Liver (tissue), 9 donors: ENCODE data around the gene NBPF4. TPM values are rescaled to one million over a fixed set of nuclear protein-coding genes. Genes with fewer than 3 reads are reported as not detected.

Experiments used
- DNase-seq: peaks from one replicate; pipeline ENCODE4 v3.0.0-alpha.2; 2017; ENCODE audit warnings: low spot score
- H3K27ac ChIP-seq, 2 donors: one replicate each; pipeline ENCODE4 v1.7.0; 2013; ENCODE audit warnings: inconsistent platforms in 2 of 2, low read length in 2 of 2, control low read depth in 1 of 2, low read depth in 1 of 2, mild to moderate bottlenecking in 1 of 2
- H3K27me3 ChIP-seq, 4 donors: one replicate each; pipeline versions ENCODE4 v1.6.1 to v1.7.0; 2013; ENCODE audit warnings: low read length in 3 of 4, inconsistent platforms in 1 of 4, mild to moderate bottlenecking in 1 of 4, moderate library complexity in 1 of 4; ENCODE audit not compliant: control insufficient read depth in 4 of 4, insufficient read depth in 4 of 4
- H3K36me3 ChIP-seq, 4 donors: one replicate each; pipeline versions ENCODE4 v1.6.1 to v1.7.0; 2013; ENCODE audit warnings: low read length in 3 of 4, mild to moderate bottlenecking in 3 of 4, low read depth in 1 of 4, moderate library complexity in 1 of 4; ENCODE audit not compliant: control insufficient read depth in 4 of 4, insufficient read depth in 3 of 4
- H3K4me1 ChIP-seq, 4 donors: one replicate each; pipeline versions ENCODE4 v1.6.1 to v1.7.0; 2013; ENCODE audit warnings: low read length in 3 of 4, mild to moderate bottlenecking in 3 of 4, moderate library complexity in 1 of 4; ENCODE audit not compliant: control insufficient read depth in 4 of 4, insufficient read depth in 4 of 4
- H3K4me3 ChIP-seq, 3 donors: one replicate each; pipeline versions ENCODE4 v1.6.1 to v1.7.0; 2013; ENCODE audit warnings: low read length in 3 of 3, control low read depth in 1 of 3, low read depth in 1 of 3, mild to moderate bottlenecking in 1 of 3
- H3K9ac ChIP-seq, 2 donors: one replicate each; pipeline ENCODE4 v1.7.0; 2013; ENCODE audit warnings: low read length in 2 of 2, mild to moderate bottlenecking in 2 of 2, moderate library complexity in 2 of 2, control low read depth in 1 of 2, low read depth in 1 of 2
- H3K9me3 ChIP-seq, 4 donors: one replicate each; pipeline versions ENCODE4 v1.6.1 to v1.7.0; 2013; ENCODE audit warnings: low read length in 3 of 4; ENCODE audit not compliant: control insufficient read depth in 4 of 4
- EGR1 ChIP-seq, 2 donors: IDR thresholded peaks; 2 replicates each; pipeline ENCODE4 v1.6.1; 2016 to 2018; ENCODE audit warnings: antibody characterized with exemption in 2 of 2, low read depth in 2 of 2
- FOXA1 ChIP-seq: IDR thresholded peaks from 2 replicates; pipeline ENCODE4 v1.6.1; 2016; ENCODE audit warnings: antibody characterized with exemption
- FOXA2 ChIP-seq: IDR thresholded peaks from 2 replicates; pipeline ENCODE4 v1.6.1; 2016; ENCODE audit warnings: antibody characterized with exemption
- GABPA ChIP-seq, 2 donors: IDR thresholded peaks in 1 of 2; conservative IDR thresholded peaks in 1 of 2; 2 replicates each; pipeline ENCODE4 v1.6.1; 2016; ENCODE audit warnings: antibody characterized with exemption in 2 of 2, mild to moderate bottlenecking in 1 of 2, moderate library complexity in 1 of 2
- HNF4A ChIP-seq, 2 donors: conservative IDR thresholded peaks; 2 replicates each; pipeline ENCODE4 v1.6.1; 2016; ENCODE audit warnings: antibody characterized with exemption in 2 of 2, mild to moderate bottlenecking in 2 of 2
- HNF4G ChIP-seq: IDR thresholded peaks from 2 replicates; pipeline ENCODE4 v1.6.1; 2016; ENCODE audit warnings: antibody characterized with exemption
- JUND ChIP-seq, 2 donors: IDR thresholded peaks; 2 replicates each; pipeline ENCODE4 v1.6.1; 2016; ENCODE audit warnings: antibody characterized with exemption in 2 of 2
- NR2F2 ChIP-seq: IDR thresholded peaks from 2 replicates; pipeline ENCODE4 v1.6.1; 2016; ENCODE audit warnings: antibody characterized with exemption
- RAD21 ChIP-seq, 2 donors: IDR thresholded peaks; 2 replicates each; pipeline ENCODE4 v1.6.1; 2016; ENCODE audit warnings: antibody characterized with exemption in 2 of 2, mild to moderate bottlenecking in 2 of 2
- RXRA ChIP-seq, 2 donors: IDR thresholded peaks; 2 replicates each; pipeline ENCODE4 v1.6.1; 2017 to 2018; ENCODE audit warnings: antibody characterized with exemption in 2 of 2, mild to moderate bottlenecking in 1 of 2
- SP1 ChIP-seq: IDR thresholded peaks from 2 replicates; pipeline ENCODE4 v1.6.1; 2018; ENCODE audit warnings: antibody characterized with exemption, mild to moderate bottlenecking
- TAF1 ChIP-seq: conservative IDR thresholded peaks from 2 replicates; pipeline ENCODE4 v1.6.1; 2016; ENCODE audit warnings: antibody characterized with exemption, mild to moderate bottlenecking
- YY1 ChIP-seq: IDR thresholded peaks from 2 replicates; pipeline ENCODE4 v1.6.1; 2016; ENCODE audit warnings: antibody characterized with exemption, mild to moderate bottlenecking
- WGBS: extraction: QIAGEN DNeasy Blood & Tissue Kit; methylation state at CpG from one replicate; pipeline ENCODE4 v1.1.7; 2013; 5-methylcytosine and 5-hydroxymethylcytosine counted together
- polyA plus RNA-seq, 2 donors: library from polyadenylated mRNA; stranded (reverse) in 1 of 2; unstranded in 1 of 2; fragments of 200-250 nt in 1 of 2; fragments of >200 nt in 1 of 2; fragmentation: Nextera tagmentation in 1 of 2; extraction: Ambion mirVana in 1 of 2; gene quantifications; one replicate each; pipeline versions ENCODE4 v1.2.1 to v1.2.3, GENCODE V29; 2013 to 2015
- total RNA-seq, 2 donors: library from RNA; depleted of rRNA; stranded (reverse); fragments of >200 nt; gene quantifications; one replicate each; pipeline ENCODE4 v1.2.3, GENCODE V29; 2014
- TF ChIP-seq, protein P1 (sequence below): IDR thresholded peaks from 2 replicates; pipeline ENCODE4 v1.6.1; 2016; ENCODE audit warnings: antibody characterized with exemption, mild to moderate bottlenecking
- TF ChIP-seq, protein P2 (sequence below): fragments of 150-350 bp; IDR thresholded peaks from 2 replicates; pipeline ENCODE4 v1.5.1; 2017; ENCODE audit warnings: improper control_type of control experiment, low read depth, low read length; ENCODE audit not compliant: missing input control
- TF ChIP-seq, protein P3 (sequence below): IDR thresholded peaks from 2 replicates; pipeline ENCODE4 v1.6.1; 2016; ENCODE audit warnings: antibody characterized with exemption
- TF ChIP-seq, protein P4 (sequence below): IDR thresholded peaks from 2 replicates; pipeline ENCODE4 v1.6.1; 2016; ENCODE audit warnings: antibody characterized with exemption
- TF ChIP-seq, protein P5 (sequence below): IDR thresholded peaks from 2 replicates; pipeline ENCODE4 v1.6.1; 2016; ENCODE audit warnings: antibody characterized with exemption
- donor health status: healthy.
- donor health status: healthy.
- donor health status: healthy.
- donor health status: healthy.
- donor health status: healthy.

NBPF4 gene
- total and polyA plus RNA-seq, 4 donors: 0.09 TPM; not detected in 3

DNA sequence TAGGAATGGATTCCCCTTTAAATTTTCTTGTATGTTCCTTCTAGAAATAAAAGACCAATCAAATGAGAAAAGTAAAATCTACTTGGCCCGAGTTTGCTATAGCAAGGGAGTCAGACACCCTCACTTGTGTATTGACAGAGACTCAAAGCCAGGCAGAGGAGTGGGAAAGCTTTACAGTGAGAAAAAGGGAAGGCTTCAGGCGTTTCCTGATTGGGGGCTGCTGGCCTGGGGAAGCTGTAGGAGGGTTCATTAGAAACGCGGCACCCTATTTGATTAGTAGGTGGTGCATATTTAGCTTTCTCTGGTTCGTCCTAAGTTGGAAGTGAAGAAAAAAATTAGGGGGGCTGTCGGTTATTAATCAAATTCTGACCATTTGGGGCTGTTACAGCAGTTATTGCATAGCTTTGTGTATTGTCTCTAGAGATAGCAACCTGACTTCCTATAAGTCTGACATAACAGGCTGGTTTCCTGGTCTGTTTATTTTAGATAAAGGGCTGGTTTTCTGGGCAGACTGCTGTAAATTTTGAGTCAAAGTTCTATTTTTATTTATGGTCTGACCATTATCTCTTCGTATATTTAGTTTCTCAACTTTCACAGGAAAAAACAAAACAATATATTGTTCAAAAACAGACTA is 53.8 kb downstream of the NBPF4 start:
- Histone ChIP-seq H3K9ac (no peak overlapping the region), H3K9me3 (peaks cover 0 to 7% (median under 1%) of the 10 kb centered on the region in 4 donors), H3K36me3 (no peaks in the 10 kb centered on the region), H3K4me3 (no peak overlapping the region), H3K27ac (no peak overlapping the region), H3K27me3 (no peaks in the 10 kb centered on the region), H3K4me1 (no peaks in the 10 kb centered on the region)
- TF ChIP-seq, protein P1, sequence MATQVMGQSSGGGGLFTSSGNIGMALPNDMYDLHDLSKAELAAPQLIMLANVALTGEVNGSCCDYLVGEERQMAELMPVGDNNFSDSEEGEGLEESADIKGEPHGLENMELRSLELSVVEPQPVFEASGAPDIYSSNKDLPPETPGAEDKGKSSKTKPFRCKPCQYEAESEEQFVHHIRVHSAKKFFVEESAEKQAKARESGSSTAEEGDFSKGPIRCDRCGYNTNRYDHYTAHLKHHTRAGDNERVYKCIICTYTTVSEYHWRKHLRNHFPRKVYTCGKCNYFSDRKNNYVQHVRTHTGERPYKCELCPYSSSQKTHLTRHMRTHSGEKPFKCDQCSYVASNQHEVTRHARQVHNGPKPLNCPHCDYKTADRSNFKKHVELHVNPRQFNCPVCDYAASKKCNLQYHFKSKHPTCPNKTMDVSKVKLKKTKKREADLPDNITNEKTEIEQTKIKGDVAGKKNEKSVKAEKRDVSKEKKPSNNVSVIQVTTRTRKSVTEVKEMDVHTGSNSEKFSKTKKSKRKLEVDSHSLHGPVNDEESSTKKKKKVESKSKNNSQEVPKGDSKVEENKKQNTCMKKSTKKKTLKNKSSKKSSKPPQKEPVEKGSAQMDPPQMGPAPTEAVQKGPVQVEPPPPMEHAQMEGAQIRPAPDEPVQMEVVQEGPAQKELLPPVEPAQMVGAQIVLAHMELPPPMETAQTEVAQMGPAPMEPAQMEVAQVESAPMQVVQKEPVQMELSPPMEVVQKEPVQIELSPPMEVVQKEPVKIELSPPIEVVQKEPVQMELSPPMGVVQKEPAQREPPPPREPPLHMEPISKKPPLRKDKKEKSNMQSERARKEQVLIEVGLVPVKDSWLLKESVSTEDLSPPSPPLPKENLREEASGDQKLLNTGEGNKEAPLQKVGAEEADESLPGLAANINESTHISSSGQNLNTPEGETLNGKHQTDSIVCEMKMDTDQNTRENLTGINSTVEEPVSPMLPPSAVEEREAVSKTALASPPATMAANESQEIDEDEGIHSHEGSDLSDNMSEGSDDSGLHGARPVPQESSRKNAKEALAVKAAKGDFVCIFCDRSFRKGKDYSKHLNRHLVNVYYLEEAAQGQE: no peak
- TF ChIP-seq NR2F2 (no peak), FOXA2 (no peak), HNF4G (no peak), YY1 (no peak), FOXA1 (no peak), SP1 (no peak), EGR1 (IDR thresholded peaks at IDR 0.05; ENCODE audit: low read depth in 2 of 2) (no peak), RAD21 (IDR thresholded peaks at IDR 0.05) (no peak), TAF1 (no peak), HNF4A (conservative IDR thresholded peaks at IDR 0.05) (no peak), GABPA (IDR thresholded peaks at IDR 0.05 in 1 of 2, conservative IDR thresholded peaks at IDR 0.05 in 1 of 2) (no peak)
- TF ChIP-seq, protein P2, sequence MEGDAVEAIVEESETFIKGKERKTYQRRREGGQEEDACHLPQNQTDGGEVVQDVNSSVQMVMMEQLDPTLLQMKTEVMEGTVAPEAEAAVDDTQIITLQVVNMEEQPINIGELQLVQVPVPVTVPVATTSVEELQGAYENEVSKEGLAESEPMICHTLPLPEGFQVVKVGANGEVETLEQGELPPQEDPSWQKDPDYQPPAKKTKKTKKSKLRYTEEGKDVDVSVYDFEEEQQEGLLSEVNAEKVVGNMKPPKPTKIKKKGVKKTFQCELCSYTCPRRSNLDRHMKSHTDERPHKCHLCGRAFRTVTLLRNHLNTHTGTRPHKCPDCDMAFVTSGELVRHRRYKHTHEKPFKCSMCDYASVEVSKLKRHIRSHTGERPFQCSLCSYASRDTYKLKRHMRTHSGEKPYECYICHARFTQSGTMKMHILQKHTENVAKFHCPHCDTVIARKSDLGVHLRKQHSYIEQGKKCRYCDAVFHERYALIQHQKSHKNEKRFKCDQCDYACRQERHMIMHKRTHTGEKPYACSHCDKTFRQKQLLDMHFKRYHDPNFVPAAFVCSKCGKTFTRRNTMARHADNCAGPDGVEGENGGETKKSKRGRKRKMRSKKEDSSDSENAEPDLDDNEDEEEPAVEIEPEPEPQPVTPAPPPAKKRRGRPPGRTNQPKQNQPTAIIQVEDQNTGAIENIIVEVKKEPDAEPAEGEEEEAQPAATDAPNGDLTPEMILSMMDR: no peak
- TF ChIP-seq, protein P3, sequence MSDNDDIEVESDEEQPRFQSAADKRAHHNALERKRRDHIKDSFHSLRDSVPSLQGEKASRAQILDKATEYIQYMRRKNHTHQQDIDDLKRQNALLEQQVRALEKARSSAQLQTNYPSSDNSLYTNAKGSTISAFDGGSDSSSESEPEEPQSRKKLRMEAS: no peak
- TF ChIP-seq, protein P4, sequence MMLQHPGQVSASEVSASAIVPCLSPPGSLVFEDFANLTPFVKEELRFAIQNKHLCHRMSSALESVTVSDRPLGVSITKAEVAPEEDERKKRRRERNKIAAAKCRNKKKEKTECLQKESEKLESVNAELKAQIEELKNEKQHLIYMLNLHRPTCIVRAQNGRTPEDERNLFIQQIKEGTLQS: no peak
- TF ChIP-seq, protein P5, sequence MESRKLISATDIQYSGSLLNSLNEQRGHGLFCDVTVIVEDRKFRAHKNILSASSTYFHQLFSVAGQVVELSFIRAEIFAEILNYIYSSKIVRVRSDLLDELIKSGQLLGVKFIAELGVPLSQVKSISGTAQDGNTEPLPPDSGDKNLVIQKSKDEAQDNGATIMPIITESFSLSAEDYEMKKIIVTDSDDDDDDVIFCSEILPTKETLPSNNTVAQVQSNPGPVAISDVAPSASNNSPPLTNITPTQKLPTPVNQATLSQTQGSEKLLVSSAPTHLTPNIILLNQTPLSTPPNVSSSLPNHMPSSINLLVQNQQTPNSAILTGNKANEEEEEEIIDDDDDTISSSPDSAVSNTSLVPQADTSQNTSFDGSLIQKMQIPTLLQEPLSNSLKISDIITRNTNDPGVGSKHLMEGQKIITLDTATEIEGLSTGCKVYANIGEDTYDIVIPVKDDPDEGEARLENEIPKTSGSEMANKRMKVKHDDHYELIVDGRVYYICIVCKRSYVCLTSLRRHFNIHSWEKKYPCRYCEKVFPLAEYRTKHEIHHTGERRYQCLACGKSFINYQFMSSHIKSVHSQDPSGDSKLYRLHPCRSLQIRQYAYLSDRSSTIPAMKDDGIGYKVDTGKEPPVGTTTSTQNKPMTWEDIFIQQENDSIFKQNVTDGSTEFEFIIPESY: no peak
- 72% methylated on average over 7 of the region's 7 CpGs for WGBS
- DNase-seq: no peak

DNA sequence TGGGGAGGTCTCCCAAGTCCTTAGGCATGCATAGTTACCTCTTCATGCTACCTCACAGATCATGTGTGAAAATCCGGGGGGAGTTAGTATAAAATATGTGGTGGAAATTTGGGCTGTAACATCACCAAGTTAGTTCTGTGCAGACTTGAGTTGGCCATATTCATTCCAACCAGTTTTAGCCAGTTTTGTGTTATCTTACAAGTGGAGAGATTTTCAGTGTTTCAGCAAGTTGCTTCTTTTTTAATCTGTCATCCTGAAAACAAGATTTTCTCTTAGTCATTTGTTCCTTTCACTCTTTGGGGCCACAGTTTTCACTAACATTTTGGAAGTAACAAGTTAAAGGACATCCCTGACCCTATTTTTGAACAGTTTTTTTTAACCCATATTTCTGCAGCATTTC is 55.1 kb downstream of the NBPF4 start:
- H3K4me3 ChIP-seq: no peak overlapping the region
- H3K9ac ChIP-seq: no peak overlapping the region
- H3K4me1 ChIP-seq: no peaks in the 10 kb centered on the region
- WGBS: 81% methylated on average over 1 of the region's 1 CpG
- no peaks in the 10 kb centered on the region for H3K36me3 ChIP-seq
- no peak for DNase-seq
- peaks cover 0 to 11% (median under 1%) of the 10 kb centered on the region in 4 donors for H3K9me3 ChIP-seq
- no peak overlapping the region for H3K27ac ChIP-seq
- H3K27me3 ChIP-seq: no peaks in the 10 kb centered on the region
- TF ChIP-seq HNF4G (no peak), RAD21 (IDR thresholded peaks at IDR 0.05) (no peak), SP1 (no peak), TAF1 (no peak), FOXA2 (no peak), NR2F2 (no peak), EGR1 (IDR thresholded peaks at IDR 0.05; ENCODE audit: low read depth in 2 of 2) (no peak), GABPA (IDR thresholded peaks at IDR 0.05 in 1 of 2, conservative IDR thresholded peaks at IDR 0.05 in 1 of 2) (no peak), RXRA (IDR thresholded peaks at IDR 0.05) (no peak), JUND (IDR thresholded peaks at IDR 0.05) (no peak)
- TF ChIP-seq, protein P2: no peak
- TF ChIP-seq, protein P3: no peak
- TF ChIP-seq, protein P5: no peak
- TF ChIP-seq, protein P4: no peak
